M059J (cell line): ENCODE results near the gene C1QTNF1. TPM values are rescaled to one million over a fixed set of nuclear protein-coding genes. Genes with fewer than 3 reads are reported as not detected.

Source experiments
- DNase-seq: peaks from one replicate; pipeline ENCODE4 v3.0.0-alpha.2; 2012; ENCODE audit warnings: low read depth
- total RNA-seq: library from RNA; depleted of rRNA; stranded (reverse); fragments of >200 nt; shearing (Covaris generic); gene quantifications from 2 replicates; pipeline ENCODE4 v1.2.3, GENCODE V29; 2014; rRNA removed

Gene C1QTNF1, protein sequence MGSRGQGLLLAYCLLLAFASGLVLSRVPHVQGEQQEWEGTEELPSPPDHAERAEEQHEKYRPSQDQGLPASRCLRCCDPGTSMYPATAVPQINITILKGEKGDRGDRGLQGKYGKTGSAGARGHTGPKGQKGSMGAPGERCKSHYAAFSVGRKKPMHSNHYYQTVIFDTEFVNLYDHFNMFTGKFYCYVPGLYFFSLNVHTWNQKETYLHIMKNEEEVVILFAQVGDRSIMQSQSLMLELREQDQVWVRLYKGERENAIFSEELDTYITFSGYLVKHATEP
- 4.5 and 7.0 TPM in 2 replicates for total RNA-seq

GRCh38 chr17:79023886-79024771 lies at the start of gene C1QTNF1:
C1QTNF1 (plus strand) TSS chr17:79024169; CDS start chr17:79043969, 19,800 bp downstream.
- peak; percentile 38 for DNase-seq

DNA sequence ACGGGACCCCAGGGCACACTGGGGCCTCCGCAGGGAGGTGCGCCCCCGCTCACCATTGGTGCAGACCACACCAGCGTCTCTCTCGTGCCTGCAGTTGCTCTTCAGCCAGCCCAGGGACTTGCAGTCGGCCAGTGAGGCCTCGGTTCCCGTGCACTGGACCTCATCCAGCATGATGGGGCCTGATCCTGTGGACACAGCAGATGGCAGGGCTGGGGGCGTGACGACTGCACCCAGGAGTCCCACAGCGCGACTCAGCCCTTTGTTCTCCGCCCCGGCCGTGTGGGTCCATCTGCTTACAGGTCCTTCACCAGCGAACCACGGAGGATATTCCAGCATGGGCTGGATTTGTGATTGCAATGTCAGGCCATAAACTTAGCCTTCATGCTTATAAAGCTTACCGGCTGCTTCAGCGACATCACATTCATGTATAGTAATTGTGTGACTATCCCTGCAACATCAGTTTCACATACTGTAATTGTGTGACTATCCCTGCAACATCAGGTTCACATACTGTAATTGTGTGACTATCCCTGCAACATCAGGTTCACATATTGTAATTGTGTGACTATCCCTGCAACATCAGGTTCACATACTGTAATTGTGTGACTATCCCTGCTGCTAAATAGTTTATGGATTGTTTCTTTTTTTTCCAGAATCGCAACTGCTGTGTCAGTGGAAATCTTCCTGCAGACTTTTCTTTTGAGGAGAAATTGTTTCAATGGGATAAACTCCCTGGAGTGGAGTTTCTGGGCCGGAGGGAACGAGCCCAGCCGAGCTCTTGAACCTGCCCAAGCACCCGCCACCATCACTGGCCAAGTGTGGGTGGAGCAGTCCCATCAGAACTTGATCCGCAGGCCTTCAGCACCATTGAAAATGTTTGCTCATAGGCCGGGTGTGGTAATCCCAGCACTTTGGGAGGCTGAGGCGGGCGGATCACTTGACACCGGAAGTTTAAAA lies 49.1 kb upstream of the C1QTNF1 start:
- DNase-seq, result no peak

DNA sequence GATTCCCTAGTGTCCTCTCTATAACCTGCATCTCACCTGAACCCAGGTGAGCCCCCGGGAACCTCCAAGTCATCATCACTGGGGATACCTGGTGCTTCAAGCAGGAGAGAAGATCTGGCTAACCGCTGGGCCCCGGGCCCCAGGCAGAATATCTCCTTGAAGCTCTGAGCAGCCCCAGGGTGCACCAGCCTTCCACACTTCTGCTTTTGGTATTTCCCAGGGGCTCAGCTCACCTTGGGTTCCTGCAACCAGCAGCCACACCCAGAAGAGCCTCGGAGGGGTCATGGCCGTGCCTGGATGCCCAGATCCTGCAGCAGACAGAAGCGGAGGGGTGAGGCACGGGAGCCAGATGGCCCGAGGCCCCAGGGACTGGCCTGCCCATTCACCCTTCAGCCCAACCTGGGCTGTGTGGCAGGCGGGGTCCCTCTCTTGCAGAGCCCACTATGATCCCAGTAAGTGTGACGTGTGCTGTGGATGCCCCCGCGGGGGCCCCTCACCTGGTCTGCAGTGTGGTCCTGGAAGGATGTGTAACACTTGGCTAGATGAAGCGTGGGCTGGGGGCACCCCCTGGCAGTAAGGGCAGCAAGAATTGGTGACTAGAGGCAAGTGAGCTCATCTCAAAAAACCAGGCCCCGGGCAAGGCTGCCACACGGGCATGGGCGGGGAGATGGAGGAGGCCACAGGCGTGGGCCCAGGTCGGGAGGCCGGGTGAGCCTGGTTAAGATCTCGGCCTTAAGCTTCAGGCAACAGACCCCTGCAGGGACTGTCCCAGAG lies 46.9 kb upstream of the C1QTNF1 start:
- no peak for DNase-seq

- DNase-seq, result no peak
Measured at GRCh38 chr17:78977681-78977943, 46.4 kb upstream of the C1QTNF1 start.

- no peak for DNase-seq
Measured at GRCh38 chr17:78977997-78978973, 45.7 kb upstream of the C1QTNF1 start.

DNA sequence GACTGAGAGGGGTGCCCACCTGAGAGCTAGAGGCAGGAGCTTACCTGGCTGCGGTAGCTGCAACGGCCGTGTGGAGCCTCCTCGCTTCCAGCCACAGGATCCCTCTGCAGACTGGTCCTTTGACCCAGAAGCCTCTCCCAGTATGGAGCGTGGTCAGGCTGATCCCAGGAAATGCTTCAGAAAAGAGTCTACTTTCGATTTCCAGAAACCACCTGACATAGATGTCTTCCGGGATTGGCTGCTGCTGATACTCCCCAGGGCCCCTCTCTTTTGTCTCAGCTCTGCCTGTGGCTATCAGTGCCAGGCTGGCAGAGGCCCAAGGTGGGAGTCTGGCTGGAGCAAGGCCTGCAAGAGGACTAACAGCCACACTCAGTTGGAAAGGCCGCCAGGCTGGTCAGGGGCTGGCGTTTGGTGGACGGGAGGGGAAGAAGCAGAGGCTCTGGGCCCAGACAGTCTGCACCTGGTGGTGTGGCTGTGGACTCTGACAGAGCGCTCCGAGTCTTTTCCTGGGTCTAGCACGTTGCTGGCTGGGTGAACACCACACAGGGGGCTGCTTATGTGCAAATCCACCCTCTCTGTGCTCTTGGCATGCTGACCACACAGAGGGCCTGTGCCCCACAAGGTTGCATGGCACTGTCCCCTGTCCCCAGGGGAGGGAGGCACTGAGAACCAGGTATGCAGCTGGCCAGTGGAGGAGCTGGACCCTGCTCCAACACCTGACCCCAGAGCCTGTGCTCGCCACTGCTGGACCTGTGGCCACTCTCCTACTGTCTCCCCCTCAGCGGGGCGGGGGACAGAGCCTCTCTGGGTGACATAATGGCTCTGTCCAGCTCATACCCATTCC lies 44.0 kb upstream of the C1QTNF1 start, which contains the start of gene LGALS3BP:
TSS of gene LGALS3BP (minus strand) at position 144 of the 844 bp plus-strand sequence. CDS start 2,732 bp downstream, outside the sequence.
- DNase-seq, result peak; percentile 89

- DNase-seq, result no peak
Measured at GRCh38 chr17:78980624-78980972, 43.4 kb upstream of the C1QTNF1 start.

- no peak for DNase-seq
Measured at GRCh38 chr17:78981010-78981888, 42.7 kb upstream of the C1QTNF1 start.

- no peak for DNase-seq
Measured at GRCh38 chr17:78985395-78985794, 38.6 kb upstream of the C1QTNF1 start.

DNA sequence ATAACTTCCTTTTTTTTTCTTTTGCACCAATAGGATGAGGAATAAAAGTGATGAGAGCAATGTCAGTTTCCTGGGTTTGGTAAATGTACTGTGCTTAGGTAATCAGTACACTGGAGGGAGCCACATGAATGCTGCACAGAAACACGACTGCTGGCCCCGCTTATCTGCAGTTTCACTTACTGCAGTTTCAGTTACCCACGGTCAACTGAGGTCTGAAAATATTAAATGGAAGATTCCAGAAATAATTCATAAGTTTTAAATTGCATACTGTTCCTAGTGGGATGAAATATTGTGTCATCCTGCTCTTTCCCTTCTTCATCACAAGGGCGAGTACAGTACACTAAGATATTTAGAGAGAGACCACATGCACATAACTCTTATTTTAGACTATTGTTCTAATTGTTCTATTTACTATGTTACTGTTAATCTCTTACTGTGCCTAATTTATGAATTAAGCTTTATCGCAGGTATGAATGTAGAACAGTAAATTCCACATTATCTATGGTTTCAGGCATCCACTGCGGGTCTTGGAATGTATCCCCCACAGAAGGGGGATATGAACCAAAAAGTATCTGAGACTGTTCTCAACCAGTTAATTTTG lies 37.8 kb upstream of the C1QTNF1 start:
- peak; percentile 45 for DNase-seq

GRCh38 chr17:78986649-78987328 lies 37.2 kb upstream of the C1QTNF1 start:
- peak; percentile 77 for DNase-seq

DNA sequence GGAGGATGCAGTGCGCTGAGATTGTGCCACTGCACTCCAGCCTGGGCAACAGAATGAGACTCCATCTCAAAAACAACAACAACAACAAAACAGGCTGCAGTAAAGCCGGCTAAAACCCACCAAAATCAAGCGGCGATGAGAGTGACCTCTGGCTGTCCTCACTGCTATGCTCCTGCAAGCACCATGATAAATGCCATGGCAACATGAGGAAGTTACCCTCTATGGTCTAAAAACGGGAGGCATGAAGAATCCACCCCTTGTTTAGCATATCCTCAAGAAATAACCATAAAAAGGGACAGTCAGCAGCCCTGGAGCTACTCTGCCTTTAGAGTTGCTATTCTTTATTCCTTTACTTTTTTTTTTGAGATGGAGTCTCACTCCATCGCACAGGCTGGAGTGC lies 35.8 kb upstream of the C1QTNF1 start:
- DNase-seq, result no peak

DNA sequence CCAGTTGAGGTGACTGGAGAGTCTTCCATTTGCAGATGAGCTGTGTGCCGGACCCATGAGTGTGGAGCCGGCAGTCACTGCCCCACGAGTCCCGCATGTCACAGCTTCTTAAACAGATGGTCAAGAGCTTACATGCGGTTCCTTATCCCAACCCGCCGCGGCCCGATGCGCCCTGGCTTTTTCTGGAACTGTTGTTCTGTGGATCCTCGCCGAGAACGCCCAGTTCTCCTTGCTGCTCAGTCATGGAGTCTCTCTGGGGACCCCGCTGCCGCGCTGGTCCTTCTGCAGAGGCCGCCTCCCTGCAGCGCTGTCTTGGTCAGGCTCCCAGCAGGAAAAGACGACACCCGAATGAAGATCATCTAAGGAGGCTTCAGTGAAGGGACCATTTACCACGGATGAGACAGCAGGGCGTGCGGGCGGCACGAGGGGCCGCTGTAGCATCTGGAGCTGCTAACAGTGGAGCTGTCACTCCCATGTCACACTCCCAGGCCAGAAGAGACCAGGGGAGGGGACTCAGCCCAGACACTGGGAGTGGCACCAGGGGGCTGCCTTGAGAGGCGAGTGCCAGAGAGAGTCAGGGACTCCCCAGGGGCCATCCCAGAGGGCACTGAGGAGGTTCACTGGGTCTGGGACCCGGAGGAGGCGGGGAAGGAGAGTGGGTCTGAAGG lies 33.5 kb upstream of the C1QTNF1 start:
- DNase-seq, result no peak

GRCh38 chr17:78991017-78991738 lies 32.8 kb upstream of the C1QTNF1 start:
- no peak for DNase-seq

DNA sequence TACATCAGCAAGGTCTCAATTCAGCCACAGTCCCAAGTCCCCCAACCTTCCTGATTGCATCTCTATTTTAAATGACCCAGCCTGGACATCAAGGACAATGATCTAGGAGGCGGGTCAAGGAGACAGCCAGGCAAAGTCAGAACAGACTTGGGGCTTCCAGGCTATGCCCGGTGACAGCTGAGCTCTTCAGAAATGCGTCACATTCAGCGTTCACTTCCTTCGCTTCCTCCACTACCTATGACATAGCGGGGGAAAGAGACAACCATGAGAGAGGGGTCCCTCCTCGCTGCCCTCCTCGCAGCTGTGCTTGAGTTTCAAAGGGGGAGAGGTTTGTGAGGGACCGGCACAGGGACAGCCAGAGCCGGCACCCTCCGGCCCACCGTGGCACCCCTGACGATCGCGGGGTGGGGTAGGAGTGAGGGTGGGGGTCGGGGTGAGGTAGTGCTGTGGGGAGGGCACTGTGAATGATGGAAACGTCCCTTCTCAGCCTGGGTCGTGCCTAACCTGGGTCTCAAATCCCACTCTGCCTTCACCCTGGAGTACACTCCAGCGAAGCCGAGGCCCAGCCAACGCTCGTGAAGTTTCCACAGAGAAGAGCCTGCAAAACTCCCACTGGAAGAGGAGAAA lies 31.9 kb upstream of the C1QTNF1 start:
- DNase-seq, result no peak
